GM12878 (cell line): Measurements from ENCODE around the gene PLCXD1. TPM values are rescaled to one million over a fixed set of nuclear protein-coding genes. Genes with fewer than 3 reads are reported as not detected.

Experiments
- ATAC-seq: fragments of 200-7000 bp; cut with Tn5 transposase; 3 replicates; pipeline ENCODE4 v1.9.1; 2020; ENCODE audit warnings: mild to moderate bottlenecking, moderate library complexity
- BruUV-seq: library from RNA; stranded (reverse); fragments of 400-500 nt; replicated peaks from 2 replicates; lab custom pipeline; 2021; lab: Mats Ljungman, UMichigan
- CTCF ChIA-PET: fragments of 300-600 bp; sonication (Branson Sonifier 250); formaldehyde crosslinking; extraction: SDS; loops from one replicate; lab custom pipeline; 2021; ENCODE audit warnings: inconsistent platforms; lab: Yijun Ruan, JAX
- POLR2A ChIA-PET: fragments of 350-600 bp; formaldehyde crosslinking; extraction: SDS; loops from one replicate; lab custom pipeline; 2021; ENCODE audit warnings: inconsistent platforms; lab: Charles Lee
- RAD21 ChIA-PET: fragments of 300-600 bp; sonication (Branson Sonifier 250); formaldehyde crosslinking; loops from one replicate; lab custom pipeline; 2023; ENCODE audit warnings: antibody characterized with exemption; ENCODE audit not compliant: unreplicated experiment; lab: Charles Lee
- SMC1A ChIA-PET: fragments of 300-600 bp; sonication (Branson Sonifier 250); formaldehyde crosslinking; loops from one replicate; lab custom pipeline; 2023; ENCODE audit not compliant: unreplicated experiment, uncharacterized antibody; lab: Charles Lee
- DNase-seq: peaks from one replicate; pipeline ENCODE4 v3.0.0-alpha.2; 2011; ENCODE audit warnings: low read depth, low spot score
- FAIRE-seq: peaks from 3 replicates; lab custom pipeline; 2011; peaks lifted over from hg19 to GRCh38; lab: Jason Lieb, UNC
- H2AFZ ChIP-seq: 2 replicates; pipeline ENCODE4 v1.6.0; 2011; ENCODE audit warnings: low read depth, low read length, control low read depth; ENCODE audit not compliant: control insufficient read depth
- H3K27ac ChIP-seq: 2 replicates; pipeline ENCODE4 v1.5.1; 2011; ENCODE audit warnings: control low read depth; ENCODE audit not compliant: control insufficient read depth, insufficient read depth
- H3K27me3 ChIP-seq, 2 experiments: replicated peaks in 1 of 2; 2 replicates each; pipeline versions ENCODE4 v1.6.0 to v1.6.1; 2011; ENCODE audit warnings: low read length in 1 of 2; ENCODE audit not compliant: control insufficient read depth in 2 of 2, insufficient read depth in 2 of 2
- H3K36me3 ChIP-seq, 2 experiments: 2 replicates each; pipeline ENCODE4 v1.5.1; 2011; ENCODE audit warnings: low read length in 1 of 2; ENCODE audit not compliant: control insufficient read depth in 2 of 2, insufficient read depth in 2 of 2
- H3K4me1 ChIP-seq: 2 replicates; pipeline ENCODE4 v1.6.1; 2011; ENCODE audit warnings: mild to moderate bottlenecking, low read length, moderate library complexity, mixed read lengths; ENCODE audit not compliant: control insufficient read depth, insufficient read depth
- H3K4me2 ChIP-seq: 2 replicates; pipeline ENCODE4 v1.6.0; 2011; ENCODE audit warnings: control low read depth; ENCODE audit not compliant: control insufficient read depth, insufficient read depth
- H3K4me3 ChIP-seq: fragments of 200-600 bp; sonication (generic); 2 replicates; pipeline ENCODE4 v1.5.1; 2016
- H3K79me2 ChIP-seq: 2 replicates; pipeline ENCODE4 v1.6.0; 2011; ENCODE audit warnings: low read length; ENCODE audit not compliant: control insufficient read depth, insufficient read depth
- H3K9ac ChIP-seq: 2 replicates; pipeline ENCODE4 v1.8.0; 2011; ENCODE audit warnings: low read length, control low read depth, mixed read lengths; ENCODE audit not compliant: control insufficient read depth, insufficient read depth
- H3K9me3 ChIP-seq: replicated peaks from 3 replicates; pipeline ENCODE4 v1.5.1; 2011; ENCODE audit warnings: mild to moderate bottlenecking, low read length; ENCODE audit not compliant: control insufficient read depth, insufficient read depth
- H4K20me1 ChIP-seq: 2 replicates; pipeline ENCODE4 v1.6.0; 2011; ENCODE audit not compliant: control insufficient read depth, insufficient read depth
- CEBPZ ChIP-seq: fragments of 150-350 bp; IDR thresholded peaks from 2 replicates; pipeline ENCODE4 v1.6.1; 2016; ENCODE audit warnings: low read depth, low read length
- EED ChIP-seq: sonication (generic); IDR thresholded peaks from 2 replicates; pipeline ENCODE4 v1.6.1; 2016; ENCODE audit warnings: antibody characterized with exemption, low read depth
- MYB ChIP-seq: fragments of 150-350 bp; IDR thresholded peaks from 2 replicates; pipeline ENCODE4 v1.6.1; 2014; ENCODE audit warnings: mild to moderate bottlenecking, low read depth, low read length, borderline replicate concordance
- SUZ12 ChIP-seq: fragments of 200-600 bp; sonication (generic); IDR thresholded peaks from one replicate; pipeline ENCODE4 v1.6.1; 2018; ENCODE audit warnings: antibody characterized with exemption, mild to moderate bottlenecking; ENCODE audit not compliant: unreplicated experiment
- WGBS: methylation state at CpG from one replicate; pipeline ENCODE4 v1.1.6; 2016; ENCODE audit warnings: low lambda C conversion rate; ENCODE audit not compliant: insufficient replicate concordance, insufficient coverage; ENCODE audit errors: missing lambda C conversion rate; 5-methylcytosine and 5-hydroxymethylcytosine counted together
- in situ Hi-C: fragments of 300-500 bp; cut with MboI; formaldehyde crosslinking; loops from 9 replicates; pipeline ENCODE4 v1.14.3; 2018; ENCODE audit warnings: mixed read lengths
- intact Hi-C: fragments of 100-400 bp; cut with micrococcal nuclease; formaldehyde crosslinking; loops from one replicate; pipeline ENCODE4 v1.14.2; 2022; ENCODE audit not compliant: unreplicated experiment
- polyA plus RNA-seq, 11 experiments: library from polyadenylated mRNA; depleted of rRNA in 4 of 11; unstranded in 6 of 11; stranded (reverse) in 5 of 11; fragments of >200 nt; fragmentation: Nextera tagmentation in 4 of 11; fragmentation: Illumina TruSeq in 1 of 11; extraction: Ambion mirVana in 4 of 11; extraction: Trizol in 1 of 11; gene quantifications; 1 replicate in 1 of 11; 2 replicates in 10 of 11; pipeline versions ENCODE4 v1.2.1 to v1.2.3, GENCODE V29; 2011 to 2016; ENCODE audit warnings: inconsistent platforms in 2 of 11, missing spikeins in 2 of 11, low read depth in 1 of 11
- total RNA-seq, 4 experiments: library from RNA; depleted of rRNA in 3 of 4; stranded (reverse); fragments of >200 nt in 3 of 4; fragmentation: Illumina TruSeq in 1 of 4; extraction: Trizol in 1 of 4; gene quantifications; 2 replicates each; pipeline versions ENCODE4 v1.2.1 to v1.2.3, GENCODE V29; 2013 to 2021

The PLCXD1 gene
- total and polyA plus RNA-seq, 10 of the 15 experiments (the other 5 are each of a cell fraction or from before 2014, with no cell fraction given), result 2.4 to 49.7 (median 18.0) TPM

GRCh38 chrX:295136-295535, 14.0 kb downstream of the PLCXD1 start:
- ChIA-PET CTCF (no interaction called here), RAD21 (no interaction called here), SMC1A (no interaction called here), POLR2A (no interaction called here)
- no peak for TF ChIP-seq EED
- no peak for TF ChIP-seq MYB
- no peak for TF ChIP-seq CEBPZ
- TF ChIP-seq SUZ12, result no peak
- H3K4me3 ChIP-seq, result no peak overlapping the region
- no peak for ATAC-seq
- no peaks in the 10 kb centered on the region for H3K4me1 ChIP-seq
- no peak for DNase-seq
- H4K20me1 ChIP-seq, result no peaks in the 10 kb centered on the region
- in situ Hi-C loops, result no loop called here
- H3K9me3 ChIP-seq, result peaks cover 1% of the 10 kb centered on the region; the same call in 1 of the 3 replicates
- intact Hi-C loops, result no loop called here
- H3K9ac ChIP-seq, result no peak overlapping the region
- no peaks in the 10 kb centered on the region for H3K27me3 ChIP-seq
- H3K36me3 ChIP-seq, result peaks cover 9 to 13% of the 10 kb centered on the region in 2 experiments; a peak in 3 of 4 replicates
- BruUV-seq, result no TSS peak
- no peaks in the 10 kb centered on the region for H3K79me2 ChIP-seq
- no peak for FAIRE-seq
- WGBS, result 96% methylated on average over 17 of the region's 21 CpGs
- no peak overlapping the region for H3K27ac ChIP-seq
- no peak overlapping the region for H2AFZ ChIP-seq
- no peak overlapping the region for H3K4me2 ChIP-seq
